Renal pelvis (tissue), 12 donors: ENCODE data around the gene TMTC1. TPM values are rescaled to one million over a fixed set of nuclear protein-coding genes. Genes with fewer than 3 reads are reported as not detected.
"Not testable (repeated sequence)": the region's sequence is repeated elsewhere in the genome, so short reads cannot be mapped to it uniquely, and the experiment has no call there.

Experiments
- DNase-seq: peaks from one replicate; pipeline ENCODE4 v3.0.0-alpha.2; 2013
- long read RNA-seq, 16 experiments: transcript quantifications; one replicate each; lab custom pipeline, GENCODE V29; 2026
- polyA plus RNA-seq, 3 donors: library from polyadenylated mRNA; unstranded; fragments of 120-200 nt; gene quantifications; one replicate each; pipeline ENCODE4 v1.2.1, GENCODE V29; 2013; ENCODE audit not compliant: insufficient read length in 3 of 3

Gene TMTC1
- polyA plus RNA-seq: 10 to 100 TPM; 20.4 to 24.3 (median 24.0) TPM
- long read RNA-seq, donor 1, full-length matches to known transcripts: 1 of 1 reads
- long read RNA-seq, donor 1, partial matches to known transcripts: 0 of 1 reads
- long read RNA-seq, donor 1, other reads (novel, unspliced or antisense): 0 of 1 reads
- long read RNA-seq, donor 2, partial matches to known transcripts: 9 of 9 reads
- long read RNA-seq, donor 2, other reads (novel, unspliced or antisense): 0 of 9 reads
- long read RNA-seq, donor 3, full-length matches to known transcripts: 2 of 2 reads
- long read RNA-seq, donor 3, partial matches to known transcripts: 0 of 2 reads
- long read RNA-seq, donor 3, other reads (novel, unspliced or antisense): 0 of 2 reads
- long read RNA-seq, donor 4, full-length matches to known transcripts: 1 of 1 reads
- long read RNA-seq, donor 4, partial matches to known transcripts: 0 of 1 reads
- long read RNA-seq, donor 4, other reads (novel, unspliced or antisense): 0 of 1 reads
- long read RNA-seq, donor 5: 0 reads
- long read RNA-seq, donor 6, full-length matches to known transcripts: 1 of 1 reads
- long read RNA-seq, donor 6, partial matches to known transcripts: 0 of 1 reads
- long read RNA-seq, donor 6, other reads (novel, unspliced or antisense): 0 of 1 reads
- long read RNA-seq, donor 7, full-length matches to known transcripts: 2 of 2 reads
- long read RNA-seq, donor 7, partial matches to known transcripts: 0 of 2 reads
- long read RNA-seq, donor 7, other reads (novel, unspliced or antisense): 0 of 2 reads
- long read RNA-seq, donor 8, full-length matches to known transcripts: 2 of 2 reads
- long read RNA-seq, donor 8, partial matches to known transcripts: 0 of 2 reads
- long read RNA-seq, donor 8, other reads (novel, unspliced or antisense): 0 of 2 reads
- long read RNA-seq, donor 9, full-length matches to known transcripts: 2 of 2 reads
- long read RNA-seq, donor 9, partial matches to known transcripts: 0 of 2 reads
- long read RNA-seq, donor 9, other reads (novel, unspliced or antisense): 0 of 2 reads
- long read RNA-seq, donor 10, full-length matches to known transcripts: 1 of 1 reads
- long read RNA-seq, donor 10, partial matches to known transcripts: 0 of 1 reads
- long read RNA-seq, donor 10, other reads (novel, unspliced or antisense): 0 of 1 reads
- long read RNA-seq, donor 11, full-length matches to known transcripts: 1 of 1 reads
- long read RNA-seq, donor 11, partial matches to known transcripts: 0 of 1 reads
- long read RNA-seq, donor 11, other reads (novel, unspliced or antisense): 0 of 1 reads
- long read RNA-seq, donor 12, full-length matches to known transcripts: 2 of 2 reads
- long read RNA-seq, donor 12, partial matches to known transcripts: 0 of 2 reads
- long read RNA-seq, donor 12, other reads (novel, unspliced or antisense): 0 of 2 reads
- long read RNA-seq, donor 13, partial matches to known transcripts: 0 of 1 reads
- long read RNA-seq, donor 13, other reads (novel, unspliced or antisense): 0 of 1 reads
- long read RNA-seq, donor 14: 0 reads
- long read RNA-seq, donor 15: 0 reads
- long read RNA-seq, donor 16, full-length matches to known transcripts: 2 of 2 reads
- long read RNA-seq, donor 16, partial matches to known transcripts: 0 of 2 reads
- long read RNA-seq, donor 16, other reads (novel, unspliced or antisense): 0 of 2 reads

DNA sequence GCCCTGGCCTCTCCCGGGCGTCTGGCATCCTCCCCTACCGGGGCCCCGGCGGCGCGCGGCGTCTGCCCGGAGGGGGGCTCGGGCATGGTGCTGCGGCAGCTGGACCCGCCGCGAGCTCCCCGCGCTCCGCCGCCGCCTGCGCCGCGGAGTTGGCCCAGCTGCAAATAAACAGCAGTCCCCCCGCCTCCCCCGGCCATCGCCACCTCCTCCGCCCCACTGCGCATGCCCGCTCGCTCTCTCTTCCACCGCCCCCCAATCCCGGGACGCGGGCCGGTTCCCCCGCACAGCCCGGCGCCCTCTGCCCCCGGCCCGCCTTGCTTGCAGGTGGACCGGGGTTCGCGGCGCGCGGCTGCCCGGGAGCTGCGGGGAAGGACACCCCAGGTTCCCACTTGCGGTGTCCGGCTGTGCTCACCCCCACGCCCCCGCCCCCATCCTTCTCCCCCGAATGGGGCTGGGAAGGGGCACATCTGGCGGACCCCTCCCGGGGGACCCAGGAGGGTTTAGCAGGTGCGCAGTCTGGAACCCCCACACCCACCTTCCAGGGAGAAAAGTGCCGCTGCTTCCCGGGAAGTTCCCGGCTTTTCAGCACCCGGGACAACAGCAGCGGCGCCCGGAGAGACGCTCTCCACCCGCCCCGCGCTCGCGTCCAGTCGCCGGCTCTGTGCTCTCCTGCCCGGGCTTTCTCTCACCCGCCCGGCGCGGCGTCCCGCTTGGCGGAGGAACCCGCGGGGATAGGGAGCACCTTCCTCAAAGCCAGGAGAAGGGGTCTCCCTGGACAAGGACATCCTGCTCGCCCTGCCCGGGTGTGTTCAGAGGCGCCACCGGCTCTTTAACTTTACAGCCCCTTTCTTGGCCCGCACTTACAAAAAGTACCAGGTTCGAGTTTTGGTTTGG lies at the start of gene TMTC1:
TMTC1 (minus strand) TSS at position 170 of the 894 bp plus-strand sequence. CDS start 191 bp downstream, outside the sequence.
- DNase-seq: peak; percentile 71

DNA sequence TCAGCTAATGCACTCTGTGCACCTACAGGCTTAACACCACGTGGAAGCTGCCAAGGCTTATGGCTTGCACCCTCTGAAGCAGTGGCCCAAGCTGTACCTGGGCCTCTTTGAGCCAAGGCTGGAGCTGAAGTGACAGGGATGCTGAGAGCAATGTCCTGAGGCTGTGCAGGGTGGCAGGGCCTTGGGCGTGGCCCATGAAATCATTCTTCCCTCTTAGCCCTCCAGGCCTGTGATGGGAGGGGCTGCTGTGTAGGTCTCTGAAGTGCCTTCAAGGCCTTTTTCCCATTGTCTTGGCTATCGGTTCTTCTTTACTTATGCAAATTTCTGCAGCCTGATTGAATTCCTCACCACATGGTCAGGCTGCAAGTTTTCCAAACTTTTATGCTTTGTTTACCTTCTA lies 47.4 kb upstream of the TMTC1 start:
- DNase-seq: no peak

DNA sequence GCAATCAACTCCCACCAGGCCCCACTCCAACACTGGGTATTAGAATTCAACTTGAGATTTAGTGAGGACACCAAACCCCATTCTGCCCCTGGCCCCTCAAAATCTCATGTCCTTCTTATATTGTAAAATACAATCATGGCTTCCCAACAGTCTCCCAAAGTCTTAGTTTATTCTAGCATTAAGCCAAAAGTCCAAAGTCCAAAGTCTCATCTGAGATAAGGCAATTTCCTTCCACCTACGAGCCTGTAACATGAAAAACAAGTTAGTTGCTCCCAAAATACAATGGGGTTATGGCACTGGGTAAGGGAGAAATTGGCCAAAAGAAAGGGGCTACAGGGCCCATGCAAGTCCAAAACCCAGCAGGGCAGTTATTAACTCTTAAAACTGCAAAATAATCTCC lies 46.6 kb upstream of the TMTC1 start:
- no peak for DNase-seq

DNA sequence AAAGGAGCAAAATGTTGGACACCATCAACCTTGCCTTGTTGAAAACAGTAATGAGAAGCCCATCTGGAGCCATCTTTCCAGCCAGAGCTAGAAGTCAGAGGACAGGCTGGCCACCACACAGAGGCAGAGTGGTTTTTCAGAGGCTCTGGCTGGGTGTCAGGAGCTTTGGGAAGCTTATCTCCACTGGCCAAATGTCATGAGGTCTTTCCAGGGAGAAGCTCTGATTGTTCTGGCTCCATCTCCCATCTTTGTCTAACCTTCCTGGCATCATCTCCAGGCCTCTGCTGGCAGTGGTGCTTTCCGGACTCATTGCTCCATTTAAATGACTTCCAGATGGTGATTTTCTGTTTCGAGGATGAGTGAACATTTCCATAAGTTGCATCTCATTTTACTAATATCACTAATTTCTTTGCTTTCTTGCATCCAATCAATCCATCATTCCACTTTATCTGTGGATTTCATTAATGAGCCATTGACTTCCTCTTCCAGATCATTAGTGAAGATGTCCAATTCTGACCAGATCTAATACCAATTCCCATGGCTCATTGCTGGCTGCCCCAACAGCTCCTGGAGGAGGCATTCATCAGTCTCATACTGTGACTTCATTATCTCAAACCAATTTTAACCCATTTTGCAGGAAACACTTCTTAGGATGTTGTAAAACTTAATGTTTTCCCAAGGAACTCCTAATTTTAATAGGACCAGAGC lies 35.3 kb upstream of the TMTC1 start:
- DNase-seq: no peak

DNA sequence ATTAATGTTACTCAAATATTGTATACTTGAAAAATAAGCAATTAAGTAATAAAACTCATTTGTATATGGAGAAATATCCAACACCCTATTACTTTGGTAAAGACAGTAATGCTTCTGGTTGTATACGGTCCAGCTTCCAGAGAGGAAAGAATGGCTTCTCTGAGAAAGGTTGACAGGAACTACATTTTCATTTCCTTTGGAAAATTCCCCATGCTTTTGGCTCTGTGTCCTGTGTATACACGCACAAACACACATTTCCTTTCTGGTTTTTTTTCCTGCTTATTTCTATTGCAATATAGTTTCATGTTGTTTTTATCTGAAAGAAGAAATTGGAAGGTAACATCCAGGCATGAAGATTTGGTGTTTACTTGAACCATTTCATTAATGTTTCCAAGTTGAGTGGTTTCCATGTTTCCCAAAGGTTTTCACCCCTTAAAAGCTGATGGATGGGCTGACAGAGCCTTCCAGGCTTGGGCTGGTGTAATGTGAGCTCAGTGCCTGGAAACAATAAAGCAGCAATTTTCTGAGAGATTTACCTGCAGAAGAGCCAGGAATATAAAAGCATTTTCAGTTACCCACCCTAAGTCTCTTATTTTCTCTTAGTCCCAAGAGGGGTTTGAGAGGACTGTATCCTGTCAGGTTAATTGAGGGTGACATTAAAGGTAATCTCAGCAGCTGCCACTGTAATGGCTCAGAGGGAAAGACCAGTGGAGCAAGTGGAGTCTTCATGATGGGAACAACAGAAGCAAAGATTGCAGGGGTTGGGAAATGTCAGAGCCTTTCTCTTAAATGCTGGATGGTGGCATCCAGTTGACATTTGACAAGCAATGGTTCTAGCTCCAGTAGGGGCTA lies 33.4 kb upstream of the TMTC1 start:
- no peak for DNase-seq

DNA sequence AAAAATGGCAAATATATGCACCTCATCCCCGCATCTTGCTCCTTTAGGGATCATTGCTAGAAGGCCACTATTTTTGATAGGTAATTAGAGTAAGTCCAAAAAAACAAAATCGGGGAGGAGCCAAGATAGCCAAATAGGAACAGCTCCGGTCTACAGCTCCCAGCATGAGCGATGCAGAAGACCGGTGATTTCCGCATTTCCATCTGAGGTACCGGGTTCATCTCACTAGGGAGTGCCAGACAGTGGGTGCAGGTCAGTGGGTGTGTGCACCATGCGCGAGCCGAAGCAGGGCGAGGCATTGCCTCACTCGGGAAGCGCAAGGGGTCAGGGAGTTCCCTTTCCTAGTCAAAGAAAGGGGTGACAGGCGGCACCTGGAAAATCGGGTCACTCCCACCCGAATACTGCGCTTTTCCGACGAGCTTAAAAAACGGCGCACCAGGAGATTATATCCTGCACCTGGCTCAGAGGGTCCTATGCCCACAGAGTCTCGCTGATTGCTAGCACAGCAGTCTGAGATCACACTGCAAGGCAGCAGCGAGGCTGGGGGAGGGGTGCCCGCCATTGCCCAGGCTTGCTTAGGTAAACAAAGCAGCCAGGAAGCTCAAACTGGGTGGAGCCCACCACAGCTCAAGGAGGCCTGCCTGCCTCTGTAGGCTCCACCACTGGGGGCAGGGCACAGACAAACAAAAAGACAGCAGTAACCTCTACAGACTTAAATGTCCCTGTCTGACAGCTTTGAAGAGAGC lies 26.0 kb upstream of the TMTC1 start:
- DNase-seq: not testable (repeated sequence)

DNA sequence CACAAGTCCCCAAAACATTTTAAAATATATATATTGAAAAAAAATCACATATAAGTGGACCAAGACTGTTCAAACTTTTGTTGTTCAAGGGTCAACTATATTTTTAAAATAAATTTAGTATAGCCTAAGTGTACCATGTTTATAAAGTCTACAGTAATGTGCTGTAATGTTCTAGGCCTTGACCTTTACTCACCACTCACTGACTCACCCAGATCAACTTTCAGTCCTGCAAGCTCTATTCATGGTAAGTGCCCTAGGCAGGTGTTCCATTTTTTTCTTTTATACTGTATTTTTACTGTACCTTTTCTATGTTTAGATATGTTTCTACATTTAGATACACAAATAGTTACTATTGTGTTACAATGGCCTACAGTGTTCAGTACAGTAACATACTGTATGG lies 23.4 kb upstream of the TMTC1 start:
- DNase-seq: no peak

DNA sequence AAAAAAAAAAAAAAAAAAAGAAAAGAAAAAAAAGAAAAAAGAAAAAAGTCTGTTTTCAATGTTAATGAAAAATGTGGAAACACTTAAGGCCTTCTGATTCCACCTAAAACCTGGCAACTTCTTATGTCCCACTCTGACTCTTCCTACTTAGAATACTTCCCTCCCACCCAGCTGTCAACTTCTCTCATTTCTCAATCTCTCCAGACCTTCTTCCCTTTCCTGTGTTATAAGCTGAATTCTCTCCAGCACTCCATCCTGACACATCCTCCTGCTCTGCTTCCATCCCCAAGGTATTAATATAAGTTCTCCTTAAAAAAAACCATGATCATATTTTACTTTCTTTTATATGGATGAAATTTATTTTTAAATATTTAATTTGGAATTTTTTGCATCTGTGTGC lies 20.3 kb upstream of the TMTC1 start:
- DNase-seq: no peak

DNA sequence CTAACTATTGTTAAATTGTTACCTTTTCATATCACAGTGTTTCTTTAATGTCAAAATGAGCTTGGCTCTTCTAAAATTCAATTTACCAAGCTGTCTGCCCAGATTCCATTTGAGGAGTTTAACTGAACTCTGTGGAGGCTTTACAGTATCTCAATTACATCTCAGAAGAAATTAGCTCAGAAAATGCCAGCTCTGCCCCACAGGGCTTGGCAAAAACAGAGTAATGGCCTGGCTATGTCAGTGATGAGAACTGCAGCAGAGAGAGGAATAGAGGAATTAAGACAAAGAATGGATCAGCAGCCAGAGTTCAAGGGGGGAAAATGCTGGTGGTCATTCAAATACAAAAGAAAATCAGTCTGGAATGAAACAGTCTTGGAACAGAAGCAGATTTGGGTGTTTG lies 15.8 kb upstream of the TMTC1 start:
- DNase-seq: no peak

DNA sequence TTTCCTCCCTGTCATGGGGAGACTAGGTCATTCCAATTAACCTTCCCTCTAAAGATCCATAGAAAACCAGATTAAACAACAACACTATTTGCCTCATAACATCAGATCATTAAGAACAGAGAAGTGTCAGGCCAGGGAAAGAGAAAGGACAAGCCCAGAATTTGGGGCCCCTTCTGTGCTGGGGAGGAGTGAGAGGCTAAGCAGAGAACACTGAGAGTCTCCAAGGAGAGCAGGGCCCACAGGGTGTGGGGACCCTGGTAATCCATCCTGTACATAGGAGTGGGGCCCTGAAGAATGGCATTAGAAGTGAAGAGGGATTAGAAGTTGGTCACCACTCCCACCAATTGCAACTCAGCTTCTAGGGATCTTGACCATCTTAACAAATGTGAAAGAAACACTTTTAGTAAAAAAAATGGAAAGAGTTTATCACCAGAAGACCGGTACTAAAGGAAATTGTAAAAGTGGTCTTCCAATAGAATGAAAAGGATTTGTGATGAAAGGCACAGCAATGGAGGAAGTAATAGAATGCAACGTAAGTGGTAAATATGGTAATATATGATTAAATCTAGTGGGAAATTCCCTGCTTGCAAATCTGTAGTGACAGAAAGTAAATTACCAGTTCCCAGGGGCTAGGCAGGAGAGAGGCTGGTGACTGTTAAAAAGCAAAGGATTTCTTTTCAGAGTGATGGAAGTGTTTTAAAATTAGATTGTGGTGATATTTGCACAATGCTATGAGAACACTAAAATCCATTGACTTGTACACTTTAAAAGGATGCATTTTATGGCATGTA lies 14.0 kb upstream of the TMTC1 start:
- no peak for DNase-seq

DNA sequence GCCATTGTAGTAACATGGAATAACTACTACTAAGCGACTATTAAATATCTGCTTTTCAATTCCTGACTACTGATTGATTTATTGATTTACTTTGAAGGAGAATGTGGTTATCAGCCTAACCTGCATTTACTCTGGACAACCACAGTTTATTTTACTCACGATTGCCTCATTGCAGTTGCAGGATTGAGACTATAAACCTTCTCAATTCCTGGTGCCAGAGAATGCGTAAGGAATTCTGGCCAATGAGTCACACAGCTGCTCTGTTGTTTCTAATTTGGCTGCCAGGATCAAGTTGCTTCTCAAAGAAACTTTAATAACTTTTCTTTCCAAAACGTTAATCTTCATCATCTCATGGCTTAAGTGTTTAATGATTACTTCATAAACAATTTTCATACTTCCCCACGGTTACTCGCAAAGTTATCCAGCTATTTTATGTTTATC lies 13.1 kb upstream of the TMTC1 start:
- peak; percentile 57 for DNase-seq

DNA sequence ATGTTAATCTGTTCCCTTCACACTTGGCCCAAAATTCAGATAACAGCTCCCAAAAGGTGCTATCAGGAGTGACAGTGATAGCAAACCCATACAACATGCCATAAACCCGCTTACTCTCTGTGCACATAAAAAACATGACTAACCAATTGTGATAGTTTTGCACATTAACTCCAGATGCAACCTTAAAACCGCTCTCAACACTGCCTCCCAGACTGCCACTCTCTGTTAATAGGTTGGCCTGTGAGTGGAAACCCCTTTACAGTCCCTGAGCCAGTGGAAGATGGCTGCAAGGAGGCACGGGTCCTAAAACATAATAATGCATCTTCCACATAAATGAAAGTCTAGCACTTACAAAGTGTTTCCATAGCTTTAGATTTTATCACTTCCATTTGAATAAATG lies 12.0 kb upstream of the TMTC1 start:
- DNase-seq: no peak

DNA sequence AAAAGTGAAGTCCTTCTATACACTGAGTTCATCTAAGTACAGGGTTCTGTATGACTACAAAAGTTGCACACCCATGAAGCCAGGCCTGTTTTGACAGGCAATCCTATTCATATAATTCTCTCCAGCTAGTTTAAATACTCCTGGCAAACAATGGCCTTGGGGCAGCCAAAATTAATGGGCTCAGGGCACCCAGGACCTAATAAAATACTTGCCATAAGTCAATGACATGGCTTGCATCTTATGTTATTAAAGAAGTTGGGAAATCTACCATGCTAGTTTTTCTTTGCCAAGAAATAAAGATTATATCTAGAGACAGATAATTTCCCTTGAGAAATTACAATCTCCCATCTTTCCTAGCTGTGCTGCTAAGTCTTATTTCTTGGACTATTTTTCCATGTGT lies 11.1 kb upstream of the TMTC1 start:
- DNase-seq: no peak

DNA sequence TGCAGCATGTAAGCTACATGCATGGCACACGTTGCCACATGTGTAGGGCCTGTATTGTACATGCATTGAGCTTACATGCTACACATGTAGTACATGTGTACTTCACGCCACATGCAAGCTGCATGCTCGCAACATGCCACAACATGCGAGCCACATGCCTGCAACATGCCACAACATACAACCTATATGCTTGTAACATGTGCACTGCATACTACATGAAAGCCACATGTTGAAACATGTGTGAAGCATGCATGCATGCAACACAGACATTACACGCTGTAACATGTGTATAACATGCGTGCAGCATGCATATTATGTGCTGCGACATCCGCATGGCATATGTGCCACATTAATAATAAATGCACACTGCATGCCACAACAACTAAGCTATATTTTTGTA lies 9.1 kb upstream of the TMTC1 start:
- no peak for DNase-seq

DNA sequence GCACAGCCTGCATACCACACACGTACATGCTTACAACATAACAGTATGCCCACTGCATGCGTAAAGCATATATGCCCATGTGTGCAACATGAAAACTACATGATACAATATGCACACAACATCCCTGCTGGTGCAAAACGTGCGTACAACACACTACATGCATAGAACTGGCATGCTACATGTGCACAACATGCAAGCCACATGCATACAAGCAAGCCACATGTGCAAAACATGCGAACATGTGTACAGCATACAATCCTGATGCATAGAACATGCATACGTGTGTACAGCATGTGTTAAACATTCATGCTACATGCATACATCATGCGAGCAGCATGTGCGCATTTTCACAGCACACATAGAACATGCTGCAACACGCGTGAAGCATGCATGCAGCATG lies 8.4 kb upstream of the TMTC1 start:
- DNase-seq: no peak

DNA sequence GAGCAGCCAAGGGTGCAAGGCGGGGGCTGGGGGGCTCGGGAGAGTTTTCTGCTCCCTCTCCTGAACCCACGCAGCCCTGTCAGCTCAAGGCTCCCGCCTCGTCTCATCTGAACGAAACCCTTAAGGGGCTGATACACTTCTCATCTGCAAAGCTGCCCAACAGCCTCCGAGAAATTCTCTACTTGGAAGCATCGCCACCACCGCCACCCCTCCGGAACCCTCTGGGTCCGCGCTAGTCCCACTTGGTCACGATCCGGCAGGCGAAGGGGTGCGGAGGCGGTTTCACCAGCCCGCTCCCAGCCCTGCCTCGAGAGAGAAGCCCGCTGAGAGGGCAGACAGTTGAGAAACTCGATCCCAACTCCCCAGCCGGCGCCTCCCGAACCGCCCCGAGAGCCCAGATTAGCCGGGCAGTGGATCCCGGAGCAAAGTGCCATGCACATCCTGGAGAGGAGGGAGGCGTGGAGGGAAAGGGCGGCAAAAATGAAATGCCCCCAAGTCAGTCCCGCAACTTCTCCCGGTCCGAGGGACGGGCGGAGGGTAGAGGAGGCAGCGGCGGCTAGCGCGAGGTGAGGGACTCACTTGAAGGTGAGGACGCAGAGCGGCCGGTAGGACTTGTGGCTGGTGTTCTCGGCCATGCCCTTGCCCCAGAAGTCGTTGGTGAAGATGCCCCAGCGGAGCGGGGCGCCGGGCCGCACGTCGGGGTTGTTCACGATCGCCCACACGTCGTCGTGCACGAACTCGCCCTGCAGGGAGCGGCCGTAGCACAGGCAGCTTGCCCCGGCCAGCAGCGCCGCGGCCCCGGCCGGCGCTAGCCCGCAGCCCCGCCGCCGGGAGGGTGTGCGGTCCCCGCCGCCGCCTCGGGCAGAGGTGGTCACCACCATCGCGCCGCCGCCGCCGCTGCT lies 620 bp downstream of the TMTC1 start:
- peak; percentile 42 for DNase-seq
